ENCODE results near the gene ENTPD8.
A peak's percentile ranks its signal among the peaks of the same experiment; 100 is the strongest.

Gene ENTPD8

GRCh38 chr9:137441289-137441934 is at the start of gene ENTPD8:
ENTPD8 (minus strand) TSS chr9:137441357; CDS start chr9:137438285, 3,072 bp downstream.
- H3K36me3 ChIP-seq (ENCODE audit: insufficient read depth, low read length), result no peaks in the 10 kb centered on the region
- H3K27me3 ChIP-seq (ENCODE audit: insufficient read depth, low read length), result no peaks in the 10 kb centered on the region
- peaks cover 4% of the 10 kb centered on the region for H3K4me1 ChIP-seq (ENCODE audit: control insufficient read depth, insufficient read depth, low read length, unreplicated experiment)
- no peak within 1 kb of the TSS for H3K27ac ChIP-seq (ENCODE audit: low read depth, low read length)
- peak within 1 kb of the TSS; percentile 71 for H3K4me3 ChIP-seq (ENCODE audit: low read depth, low read length)
- H2AFZ ChIP-seq (ENCODE audit: low read length, unreplicated experiment), result no peak within 1 kb of the TSS
- no peaks in the 10 kb centered on the region for H3K79me2 ChIP-seq (ENCODE audit: control insufficient read depth, insufficient read depth, low read length, unreplicated experiment)

- H3K36me3 ChIP-seq (ENCODE audit: insufficient read depth, low read length), result no peaks in the 10 kb centered on the region
- no peaks in the 10 kb centered on the region for H3K79me2 ChIP-seq (ENCODE audit: control insufficient read depth, insufficient read depth, low read length, unreplicated experiment)
- no peaks in the 10 kb centered on the region for H3K4me1 ChIP-seq (ENCODE audit: control insufficient read depth, insufficient read depth, low read length, unreplicated experiment)
- H2AFZ ChIP-seq (ENCODE audit: low read length, unreplicated experiment), result no peak overlapping the region
- no peaks in the 10 kb centered on the region for H3K27me3 ChIP-seq (ENCODE audit: insufficient read depth, low read length)
- H3K27ac ChIP-seq (ENCODE audit: low read depth, low read length), result no peak overlapping the region
- no peak overlapping the region for H3K4me3 ChIP-seq (ENCODE audit: low read depth, low read length)
Observed at GRCh38 chr9:137490532-137491186, 49.5 kb upstream of the ENTPD8 start.

GRCh38 chr9:137488906-137489305 is 47.7 kb upstream of the ENTPD8 start:
- H2AFZ ChIP-seq (ENCODE audit: low read length, unreplicated experiment), result no peak overlapping the region
- H3K36me3 ChIP-seq (ENCODE audit: insufficient read depth, low read length), result no peaks in the 10 kb centered on the region
- no peaks in the 10 kb centered on the region for H3K79me2 ChIP-seq (ENCODE audit: control insufficient read depth, insufficient read depth, low read length, unreplicated experiment)
- H3K4me3 ChIP-seq (ENCODE audit: low read depth, low read length), result no peak overlapping the region
- H3K27me3 ChIP-seq (ENCODE audit: insufficient read depth, low read length), result no peaks in the 10 kb centered on the region
- H3K27ac ChIP-seq (ENCODE audit: low read depth, low read length), result no peak overlapping the region
- H3K4me1 ChIP-seq (ENCODE audit: control insufficient read depth, insufficient read depth, low read length, unreplicated experiment), result no peaks in the 10 kb centered on the region

GRCh38 chr9:137488327-137488653 is 47.1 kb upstream of the ENTPD8 start:
- Histone ChIP-seq H3K79me2 (ENCODE audit: control insufficient read depth, insufficient read depth, low read length, unreplicated experiment) (no peaks in the 10 kb centered on the region), H3K36me3 (ENCODE audit: insufficient read depth, low read length) (no peaks in the 10 kb centered on the region), H3K4me3 (ENCODE audit: low read depth, low read length) (no peak overlapping the region), H2AFZ (ENCODE audit: low read length, unreplicated experiment) (no peak overlapping the region), H3K4me1 (ENCODE audit: control insufficient read depth, insufficient read depth, low read length, unreplicated experiment) (no peaks in the 10 kb centered on the region), H3K27ac (ENCODE audit: low read depth, low read length) (no peak overlapping the region), H3K27me3 (ENCODE audit: insufficient read depth, low read length) (no peaks in the 10 kb centered on the region)

DNA sequence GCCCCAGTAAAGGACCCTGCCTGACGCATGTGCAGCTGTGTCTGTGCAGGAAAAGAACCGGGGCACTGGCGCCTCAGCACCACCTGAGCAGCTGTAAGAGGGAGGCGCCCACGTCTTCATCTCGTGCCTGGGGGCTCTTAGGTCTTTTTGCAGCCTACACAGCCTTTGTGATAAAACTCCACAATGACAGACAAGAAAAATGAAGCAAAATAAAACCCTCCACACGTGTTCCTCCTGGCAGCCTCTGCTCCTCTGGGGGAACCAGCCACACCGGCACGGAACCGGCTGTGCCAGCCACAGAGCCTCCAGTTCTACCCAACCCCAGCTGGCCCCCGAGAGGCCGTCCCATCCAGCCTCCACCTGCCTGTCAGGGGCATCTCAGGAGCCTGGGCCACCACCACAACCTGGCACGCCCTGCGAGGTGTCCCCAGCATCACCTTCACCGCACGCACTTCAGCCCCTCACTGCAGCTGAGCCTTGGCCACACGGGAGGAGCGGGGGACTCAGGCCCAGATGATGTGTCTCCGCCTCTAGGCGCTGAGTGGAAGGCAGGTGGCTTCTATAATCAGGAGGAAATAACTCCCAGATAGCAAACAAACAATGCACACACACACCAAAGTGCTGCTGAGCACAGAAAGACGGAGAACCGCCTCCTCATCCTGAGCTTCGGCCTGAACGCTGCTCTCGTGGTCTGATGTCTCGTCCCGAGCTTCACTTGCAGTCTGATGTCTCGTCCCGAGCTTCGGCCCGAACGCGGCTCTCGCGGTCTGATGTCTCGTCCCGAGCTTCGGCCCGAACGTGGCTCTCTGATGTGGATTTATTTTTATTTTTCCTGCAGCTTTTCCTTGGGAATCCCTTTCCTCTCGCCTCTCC is 46.5 kb upstream of the ENTPD8 start:
- H3K79me2 ChIP-seq (ENCODE audit: control insufficient read depth, insufficient read depth, low read length, unreplicated experiment), result no peaks in the 10 kb centered on the region
- H3K36me3 ChIP-seq (ENCODE audit: insufficient read depth, low read length), result no peaks in the 10 kb centered on the region
- no peaks in the 10 kb centered on the region for H3K4me1 ChIP-seq (ENCODE audit: control insufficient read depth, insufficient read depth, low read length, unreplicated experiment)
- no peak overlapping the region for H3K27ac ChIP-seq (ENCODE audit: low read depth, low read length)
- H3K27me3 ChIP-seq (ENCODE audit: insufficient read depth, low read length), result no peaks in the 10 kb centered on the region
- no peak overlapping the region for H2AFZ ChIP-seq (ENCODE audit: low read length, unreplicated experiment)
- no peak overlapping the region for H3K4me3 ChIP-seq (ENCODE audit: low read depth, low read length)

GRCh38 chr9:137486545-137487453 is 45.6 kb upstream of the ENTPD8 start:
- Histone ChIP-seq H3K79me2 (ENCODE audit: control insufficient read depth, insufficient read depth, low read length, unreplicated experiment) (no peaks in the 10 kb centered on the region), H3K27ac (ENCODE audit: low read depth, low read length) (no peak overlapping the region), H3K36me3 (ENCODE audit: insufficient read depth, low read length) (no peaks in the 10 kb centered on the region), H3K4me1 (ENCODE audit: control insufficient read depth, insufficient read depth, low read length, unreplicated experiment) (peaks cover 9% of the 10 kb centered on the region), H3K4me3 (ENCODE audit: low read depth, low read length) (no peak overlapping the region), H2AFZ (ENCODE audit: low read length, unreplicated experiment) (no peak overlapping the region), H3K27me3 (ENCODE audit: insufficient read depth, low read length) (no peaks in the 10 kb centered on the region)

DNA sequence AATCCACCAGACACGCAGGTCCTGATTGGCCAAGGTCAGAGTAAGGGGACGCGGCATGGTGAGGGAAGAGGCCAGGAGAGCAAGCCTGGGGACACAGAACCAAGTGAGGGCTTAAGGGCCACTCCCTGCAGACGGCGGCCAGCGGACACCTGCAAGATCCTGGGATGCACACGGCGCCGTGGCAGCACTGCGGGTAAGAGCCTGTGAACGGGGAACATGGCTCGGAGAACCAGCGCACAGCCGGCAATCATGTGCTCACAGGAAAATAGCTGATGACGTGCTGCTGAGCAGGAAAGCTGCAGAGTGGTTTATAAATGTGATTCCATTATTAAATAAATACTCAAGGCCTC is 45.0 kb upstream of the ENTPD8 start:
- no peak overlapping the region for H3K27ac ChIP-seq (ENCODE audit: low read depth, low read length)
- H2AFZ ChIP-seq (ENCODE audit: low read length, unreplicated experiment), result no peak overlapping the region
- H3K4me1 ChIP-seq (ENCODE audit: control insufficient read depth, insufficient read depth, low read length, unreplicated experiment), result peaks cover 9% of the 10 kb centered on the region
- H3K36me3 ChIP-seq (ENCODE audit: insufficient read depth, low read length), result no peaks in the 10 kb centered on the region
- H3K4me3 ChIP-seq (ENCODE audit: low read depth, low read length), result no peak overlapping the region
- no peaks in the 10 kb centered on the region for H3K27me3 ChIP-seq (ENCODE audit: insufficient read depth, low read length)
- no peaks in the 10 kb centered on the region for H3K79me2 ChIP-seq (ENCODE audit: control insufficient read depth, insufficient read depth, low read length, unreplicated experiment)

DNA sequence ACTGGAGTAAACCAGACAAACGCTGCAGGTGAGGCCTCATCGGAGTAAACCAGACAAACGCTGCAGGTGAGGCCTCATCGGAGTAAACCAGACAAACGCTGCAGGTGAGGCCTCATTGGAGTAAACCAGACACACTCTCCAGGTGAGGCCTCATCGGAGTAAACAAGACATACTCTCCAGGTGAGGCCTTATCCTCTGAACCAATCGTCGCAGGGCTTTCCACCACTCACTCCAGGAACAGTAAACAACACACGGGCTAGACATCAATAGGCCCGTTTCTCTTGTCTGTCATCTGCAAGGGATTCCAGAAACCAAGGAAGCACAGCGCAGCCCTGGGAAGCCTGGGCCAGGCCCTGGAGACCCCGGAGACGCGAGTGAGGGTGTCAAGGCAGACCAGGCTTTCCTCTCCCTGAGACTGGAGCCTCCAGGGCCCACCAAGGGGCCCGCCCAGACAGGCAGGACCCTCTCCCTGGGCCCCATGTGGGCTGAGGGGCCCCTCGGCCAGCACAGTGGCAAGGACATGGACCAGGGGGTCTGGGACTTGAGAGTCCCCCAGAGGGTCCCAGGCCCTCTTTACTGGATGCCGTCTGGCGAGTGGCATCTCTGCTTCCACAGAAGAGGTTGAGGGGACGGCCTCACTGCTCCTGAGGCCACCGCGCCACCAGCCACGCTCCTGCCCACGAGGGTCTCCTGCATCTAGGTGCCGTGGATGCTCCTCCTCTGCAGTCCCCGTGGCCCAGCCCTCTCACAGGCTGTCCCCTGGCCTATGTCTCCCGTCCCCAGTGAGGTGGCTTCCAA is 44.4 kb upstream of the ENTPD8 start:
- H3K36me3 ChIP-seq (ENCODE audit: insufficient read depth, low read length), result no peaks in the 10 kb centered on the region
- H3K79me2 ChIP-seq (ENCODE audit: control insufficient read depth, insufficient read depth, low read length, unreplicated experiment), result no peaks in the 10 kb centered on the region
- H3K4me3 ChIP-seq (ENCODE audit: low read depth, low read length), result no peak overlapping the region
- peaks cover 9% of the 10 kb centered on the region for H3K4me1 ChIP-seq (ENCODE audit: control insufficient read depth, insufficient read depth, low read length, unreplicated experiment)
- H3K27ac ChIP-seq (ENCODE audit: low read depth, low read length), result no peak overlapping the region
- no peaks in the 10 kb centered on the region for H3K27me3 ChIP-seq (ENCODE audit: insufficient read depth, low read length)
- H2AFZ ChIP-seq (ENCODE audit: low read length, unreplicated experiment), result no peak overlapping the region

- peaks cover 9% of the 10 kb centered on the region for H3K4me1 ChIP-seq (ENCODE audit: control insufficient read depth, insufficient read depth, low read length, unreplicated experiment)
- no peak overlapping the region for H3K4me3 ChIP-seq (ENCODE audit: low read depth, low read length)
- H3K36me3 ChIP-seq (ENCODE audit: insufficient read depth, low read length), result no peaks in the 10 kb centered on the region
- no peak overlapping the region for H2AFZ ChIP-seq (ENCODE audit: low read length, unreplicated experiment)
- no peaks in the 10 kb centered on the region for H3K27me3 ChIP-seq (ENCODE audit: insufficient read depth, low read length)
- no peak overlapping the region for H3K27ac ChIP-seq (ENCODE audit: low read depth, low read length)
- H3K79me2 ChIP-seq (ENCODE audit: control insufficient read depth, insufficient read depth, low read length, unreplicated experiment), result no peaks in the 10 kb centered on the region
Observed at GRCh38 chr9:137484551-137485315, 43.6 kb upstream of the ENTPD8 start.
